Cardiac muscle cell (in vitro differentiated cells and primary cell): ENCODE results near the gene ADAMTS3. TPM values are rescaled to one million over a fixed set of nuclear protein-coding genes. Genes with fewer than 3 reads are reported as not detected.

Source experiments
- DNase-seq, 2 donors: peaks; one replicate each; pipeline versions ENCODE4 v3.0.0 to v3.0.0-alpha.2; 2010 to 2017; ENCODE audit warnings: low read depth in 1 of 2, low spot score in 1 of 2
- H3K27ac ChIP-seq: fragments of 200-600 bp; sonication (generic); 2 replicates; pipeline ENCODE4 v1.5.1; 2016
- H3K27me3 ChIP-seq: fragments of 200-600 bp; sonication (generic); 2 replicates; pipeline ENCODE4 v1.6.0; 2016; ENCODE audit warnings: control low read depth
- H3K36me3 ChIP-seq: fragments of 200-600 bp; sonication (generic); 2 replicates; pipeline ENCODE4 v1.5.1; 2016; ENCODE audit warnings: control low read depth
- H3K4me1 ChIP-seq: fragments of 200-600 bp; sonication (generic); 2 replicates; pipeline ENCODE4 v1.8.1; 2017; ENCODE audit warnings: low read depth, mild to moderate bottlenecking, mixed run types
- H3K4me3 ChIP-seq: fragments of 200-600 bp; sonication (generic); 2 replicates; pipeline ENCODE4 v1.5.1; 2016; ENCODE audit warnings: mild to moderate bottlenecking
- H3K9me3 ChIP-seq: fragments of 200-600 bp; sonication (generic); 2 replicates; pipeline ENCODE4 v1.5.1; 2017; ENCODE audit warnings: low read depth, mild to moderate bottlenecking, control low read depth
- polyA plus RNA-seq: library from polyadenylated mRNA; unstranded; fragments of >200 nt; fragmentation: Nextera tagmentation; extraction: Ambion mirVana; gene quantifications from 2 replicates; pipeline ENCODE4 v1.2.1, GENCODE V29; 2016
- total RNA-seq: library from RNA; depleted of rRNA; stranded (reverse); fragments of >200 nt; gene quantifications from 2 replicates; pipeline ENCODE4 v1.2.3, GENCODE V29; 2016
- TF ChIP-seq, protein P1 (sequence below): IDR thresholded peaks from 2 replicates; pipeline ENCODE4 v1.5.1; 2012; ENCODE audit warnings: low read depth, mild to moderate bottlenecking, low read length

The ADAMTS3 gene
- total and polyA plus RNA-seq, 2 experiments from 2014 or later = 1.2 to 14.7 TPM

DNA sequence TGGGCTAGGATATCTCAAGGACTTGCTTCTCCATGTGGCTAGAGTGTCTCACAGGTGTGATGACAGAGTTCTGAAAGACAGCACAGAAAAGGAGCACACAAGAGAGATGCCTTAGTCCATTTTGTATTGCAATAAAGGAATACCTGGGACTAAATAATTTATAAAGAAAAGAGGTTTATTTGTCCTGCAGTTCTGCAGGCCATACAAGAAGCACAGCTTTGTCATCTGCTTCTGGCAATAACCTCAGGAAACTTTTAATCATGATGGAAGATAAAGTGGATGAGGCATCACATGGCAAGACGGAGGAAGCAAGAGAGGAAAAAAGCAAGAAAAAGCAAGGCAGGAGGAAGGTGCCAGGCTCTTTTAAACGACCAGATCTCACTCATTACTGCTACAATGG is 126.9 kb downstream of the ADAMTS3 start:
- no peaks in the 10 kb centered on the region for H3K9me3 ChIP-seq
- no peaks in the 10 kb centered on the region for H3K27me3 ChIP-seq
- H3K36me3 ChIP-seq = no peaks in the 10 kb centered on the region
- no peak overlapping the region for H3K4me3 ChIP-seq
- TF ChIP-seq, protein P1, sequence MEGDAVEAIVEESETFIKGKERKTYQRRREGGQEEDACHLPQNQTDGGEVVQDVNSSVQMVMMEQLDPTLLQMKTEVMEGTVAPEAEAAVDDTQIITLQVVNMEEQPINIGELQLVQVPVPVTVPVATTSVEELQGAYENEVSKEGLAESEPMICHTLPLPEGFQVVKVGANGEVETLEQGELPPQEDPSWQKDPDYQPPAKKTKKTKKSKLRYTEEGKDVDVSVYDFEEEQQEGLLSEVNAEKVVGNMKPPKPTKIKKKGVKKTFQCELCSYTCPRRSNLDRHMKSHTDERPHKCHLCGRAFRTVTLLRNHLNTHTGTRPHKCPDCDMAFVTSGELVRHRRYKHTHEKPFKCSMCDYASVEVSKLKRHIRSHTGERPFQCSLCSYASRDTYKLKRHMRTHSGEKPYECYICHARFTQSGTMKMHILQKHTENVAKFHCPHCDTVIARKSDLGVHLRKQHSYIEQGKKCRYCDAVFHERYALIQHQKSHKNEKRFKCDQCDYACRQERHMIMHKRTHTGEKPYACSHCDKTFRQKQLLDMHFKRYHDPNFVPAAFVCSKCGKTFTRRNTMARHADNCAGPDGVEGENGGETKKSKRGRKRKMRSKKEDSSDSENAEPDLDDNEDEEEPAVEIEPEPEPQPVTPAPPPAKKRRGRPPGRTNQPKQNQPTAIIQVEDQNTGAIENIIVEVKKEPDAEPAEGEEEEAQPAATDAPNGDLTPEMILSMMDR = no peak
- DNase-seq = no peak
- H3K4me1 ChIP-seq = no peaks in the 10 kb centered on the region
- H3K27ac ChIP-seq = no peak overlapping the region

DNA sequence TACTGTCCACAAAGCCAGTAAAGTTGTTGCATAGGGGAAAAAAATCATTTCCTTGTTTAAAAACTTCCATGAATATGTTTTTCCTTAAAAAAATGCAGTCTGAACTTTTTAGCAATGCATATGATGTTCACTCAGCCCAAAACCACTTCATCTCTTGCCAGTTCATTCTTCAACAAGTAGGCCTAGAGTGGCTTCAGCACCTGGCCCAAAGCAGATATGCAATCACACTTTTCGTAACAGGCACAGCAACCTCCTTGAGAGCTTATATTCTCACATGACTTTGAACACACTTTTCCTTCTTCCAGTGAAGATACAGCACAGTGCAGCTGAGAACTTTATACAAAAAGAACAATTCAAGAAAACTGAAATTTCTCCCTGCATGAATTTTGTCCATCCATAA is 128.6 kb downstream of the ADAMTS3 start:
- TF ChIP-seq, protein P1 = no peak
- H3K4me3 ChIP-seq = no peak overlapping the region
- H3K27ac ChIP-seq = no peak overlapping the region
- no peaks in the 10 kb centered on the region for H3K4me1 ChIP-seq
- no peaks in the 10 kb centered on the region for H3K36me3 ChIP-seq
- H3K9me3 ChIP-seq = no peaks in the 10 kb centered on the region
- no peak for DNase-seq
- no peaks in the 10 kb centered on the region for H3K27me3 ChIP-seq

DNA sequence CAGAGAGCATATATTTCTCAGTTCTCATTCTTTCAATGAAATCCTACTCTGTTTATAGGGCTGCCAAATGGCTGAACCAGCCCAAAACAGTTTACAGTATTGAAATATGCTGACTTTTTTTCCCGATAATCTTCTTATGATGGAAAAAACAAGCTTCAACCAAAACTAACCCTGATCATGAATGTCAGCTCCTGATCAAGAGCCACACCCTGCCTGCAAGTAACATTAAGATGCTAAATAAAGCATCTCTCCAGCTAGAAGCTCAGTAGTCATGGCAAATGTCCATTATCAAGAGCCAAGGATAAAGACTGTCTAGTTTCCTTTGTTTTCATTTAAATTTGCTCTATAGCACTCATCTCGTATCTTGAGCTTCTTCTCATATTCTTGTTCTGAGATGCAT is 136.0 kb downstream of the ADAMTS3 start:
- Histone ChIP-seq H3K36me3 (no peaks in the 10 kb centered on the region), H3K9me3 (no peaks in the 10 kb centered on the region), H3K27ac (no peak overlapping the region), H3K27me3 (no peaks in the 10 kb centered on the region), H3K4me1 (no peaks in the 10 kb centered on the region), H3K4me3 (no peak overlapping the region)
- TF ChIP-seq, protein P1 = no peak
- no peak for DNase-seq

DNA sequence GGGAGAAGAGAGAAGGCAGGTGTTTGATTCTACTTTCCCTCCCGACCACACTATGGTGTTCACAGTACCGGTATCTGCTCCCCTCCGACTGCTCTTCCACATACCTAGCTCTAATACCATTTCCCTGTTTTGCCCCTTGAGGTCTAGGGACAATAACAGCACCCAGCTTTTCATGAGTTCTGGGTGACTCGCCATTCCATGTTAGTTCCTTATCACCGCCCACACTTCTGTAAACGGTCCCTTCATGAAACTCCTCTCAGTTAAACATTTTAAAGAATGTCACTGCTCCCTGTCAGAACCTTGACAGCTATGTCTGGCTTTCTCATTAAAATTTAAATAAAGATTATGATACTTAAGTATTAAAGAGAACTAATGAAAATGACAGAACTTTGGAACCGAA is 136.7 kb downstream of the ADAMTS3 start:
- Histone ChIP-seq H3K9me3 (no peaks in the 10 kb centered on the region), H3K27ac (no peak overlapping the region), H3K36me3 (no peaks in the 10 kb centered on the region), H3K27me3 (no peaks in the 10 kb centered on the region), H3K4me3 (no peak overlapping the region), H3K4me1 (no peaks in the 10 kb centered on the region)
- DNase-seq = no peak
- TF ChIP-seq, protein P1 = no peak

DNA sequence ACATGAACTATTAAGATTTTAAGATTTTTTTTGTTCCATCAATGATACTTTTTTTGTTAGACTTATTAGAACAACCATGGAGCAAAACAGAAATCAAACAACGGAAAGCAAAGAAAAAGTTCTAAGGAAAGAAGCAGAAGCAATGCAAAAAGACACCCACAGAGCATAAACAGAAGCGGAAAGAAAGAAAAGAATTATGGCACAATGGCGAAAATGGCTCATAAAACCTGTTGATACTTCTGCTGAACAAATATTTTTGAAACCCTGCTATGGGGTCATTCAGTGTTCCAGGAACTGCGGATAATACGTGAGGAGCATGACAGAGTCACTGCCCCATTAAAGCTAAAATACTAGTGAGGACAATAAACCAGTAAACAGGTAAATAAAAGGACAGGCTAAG is 138.0 kb downstream of the ADAMTS3 start:
- no peak for DNase-seq
- H3K4me1 ChIP-seq = no peaks in the 10 kb centered on the region
- no peak overlapping the region for H3K4me3 ChIP-seq
- TF ChIP-seq, protein P1 = no peak
- no peaks in the 10 kb centered on the region for H3K9me3 ChIP-seq
- H3K36me3 ChIP-seq = no peaks in the 10 kb centered on the region
- H3K27ac ChIP-seq = no peak overlapping the region
- no peaks in the 10 kb centered on the region for H3K27me3 ChIP-seq

DNA sequence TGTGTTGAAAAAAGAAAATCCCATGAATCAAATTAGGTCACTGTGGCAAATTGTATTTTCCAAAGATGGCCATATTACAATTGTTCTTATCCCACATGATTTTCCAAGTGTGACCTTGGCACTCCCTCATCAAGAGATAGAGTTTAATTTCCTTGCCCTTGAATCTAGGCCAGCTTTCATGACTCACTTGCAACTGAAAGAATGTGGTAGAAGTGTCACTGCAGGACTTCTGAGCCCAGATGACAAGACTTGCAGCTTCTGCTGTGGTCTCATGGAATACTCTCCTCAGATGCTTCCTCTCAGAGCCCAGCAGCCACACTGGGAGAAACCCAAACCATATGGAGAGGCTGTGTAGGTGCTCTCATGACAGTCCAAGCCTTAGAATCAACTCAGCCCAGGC is 139.0 kb downstream of the ADAMTS3 start:
- Histone ChIP-seq H3K4me1 (no peaks in the 10 kb centered on the region), H3K4me3 (no peak overlapping the region), H3K27me3 (no peaks in the 10 kb centered on the region), H3K36me3 (no peaks in the 10 kb centered on the region), H3K27ac (no peak overlapping the region), H3K9me3 (no peaks in the 10 kb centered on the region)
- TF ChIP-seq, protein P1 = no peak
- peak in 1 of 2 donors; percentile 13 for DNase-seq
